Measurements from ENCODE around the gene NKAP.
"Not testable (repeated sequence)": the region's sequence is repeated elsewhere in the genome, so short reads cannot be mapped to it uniquely, and the experiment has no call there.

The NKAP gene

DNA sequence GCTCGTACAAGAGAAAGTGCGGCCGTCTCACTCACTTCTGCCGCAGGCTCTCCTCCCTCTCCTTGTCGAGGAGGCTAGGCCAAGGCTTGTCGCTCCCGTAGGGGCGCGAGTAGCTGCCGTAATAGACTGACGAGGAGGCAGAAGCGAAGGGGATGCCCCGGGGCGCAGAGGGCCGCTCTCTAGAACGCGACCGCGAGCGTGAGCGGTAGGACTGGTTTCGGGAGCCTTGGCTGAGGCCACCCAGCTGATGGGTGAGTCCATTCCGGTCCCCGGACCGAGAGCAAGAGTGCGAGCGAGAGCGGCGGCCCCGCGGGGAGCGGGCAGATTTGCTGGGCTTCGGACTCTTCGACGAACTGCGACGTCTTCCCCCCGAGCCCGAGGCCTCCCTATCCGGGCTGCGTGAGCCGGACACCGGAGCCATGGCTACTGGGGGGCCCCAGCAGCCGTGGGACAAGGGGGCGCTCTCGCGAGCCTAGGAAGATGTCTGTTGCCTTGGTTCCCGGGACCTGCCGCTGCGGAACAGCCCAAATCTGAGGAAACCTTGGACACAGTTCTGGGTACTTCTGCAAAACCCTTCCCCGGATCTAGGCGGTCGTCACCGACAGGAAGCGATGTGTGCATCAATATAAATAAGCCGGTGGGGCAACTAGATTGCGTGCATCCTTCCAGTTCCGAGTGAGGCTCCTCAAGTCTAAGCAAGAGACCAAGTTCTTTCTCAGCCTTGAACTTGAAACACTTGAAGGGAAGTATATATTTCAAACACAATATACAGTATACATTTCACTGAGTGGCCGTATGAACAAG is at the start of gene NKAP:
NKAP (minus strand) TSS at position 567 of the 804 bp plus-strand sequence; CDS start at position 421, 146 bp downstream.
- peak; percentile 89 for DNase-seq

GRCh38 chrX:119991005-119991787 is 47.6 kb upstream of the NKAP start:
- DNase-seq, result peak; percentile 9

DNA sequence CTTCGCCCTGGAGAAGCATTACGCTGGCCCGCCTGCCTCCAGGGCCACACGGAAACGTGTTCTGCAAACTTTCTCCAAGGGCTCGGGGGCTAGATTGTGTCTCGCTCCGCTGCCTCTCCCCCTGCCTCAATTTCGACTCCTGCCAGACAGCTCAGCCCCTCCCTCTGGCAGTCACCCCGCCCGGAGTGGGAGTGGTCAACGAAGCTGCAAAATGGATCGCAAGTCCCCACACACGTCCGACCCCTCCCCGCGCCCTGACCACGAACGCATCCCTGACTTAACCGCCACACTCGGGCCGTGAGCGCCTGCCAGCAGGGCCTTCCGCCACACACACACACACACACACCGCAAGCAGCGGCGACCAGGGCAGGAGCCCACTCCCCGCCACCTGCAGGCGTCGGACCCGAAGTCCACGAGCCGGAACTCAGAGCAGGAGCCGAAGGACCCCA is 47.0 kb upstream of the NKAP start:
- DNase-seq, result peak; percentile 31

GRCh38 chrX:119989905-119990555 is 46.5 kb upstream of the NKAP start:
- peak; percentile 15 for DNase-seq

GRCh38 chrX:119986203-119986602 is 42.7 kb upstream of the NKAP start:
- no peak for DNase-seq

GRCh38 chrX:119984652-119985051 is 41.1 kb upstream of the NKAP start:
- peak; percentile 50 for DNase-seq

- DNase-seq, result no peak
Measured at GRCh38 chrX:119983494-119983893, 39.9 kb upstream of the NKAP start.

DNA sequence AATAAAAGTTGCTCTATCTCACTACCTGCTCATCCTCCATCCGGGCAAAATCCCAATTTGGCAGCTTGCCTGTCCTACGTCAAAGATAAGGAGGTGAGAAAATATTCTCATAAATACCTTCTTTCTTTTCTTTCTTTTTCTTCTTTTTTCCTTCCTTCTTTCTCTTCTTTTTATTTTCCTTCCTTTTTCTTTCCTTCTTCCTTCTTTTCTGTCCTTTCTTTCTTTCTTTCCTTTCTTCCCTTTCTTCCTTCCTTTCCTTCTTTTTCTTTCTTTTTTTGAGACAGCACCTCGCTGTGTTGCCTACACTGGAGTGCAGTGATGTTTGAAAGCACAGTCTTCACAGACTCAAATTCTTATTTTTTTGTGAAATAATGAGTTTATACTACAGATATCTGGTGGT is 38.6 kb upstream of the NKAP start:
- DNase-seq, result peak; percentile 45

GRCh38 chrX:119981286-119982070 is 37.9 kb upstream of the NKAP start:
- DNase-seq, result peak; percentile 72

GRCh38 chrX:119977172-119977571 is 33.6 kb upstream of the NKAP start:
- DNase-seq, result not testable (repeated sequence)

DNA sequence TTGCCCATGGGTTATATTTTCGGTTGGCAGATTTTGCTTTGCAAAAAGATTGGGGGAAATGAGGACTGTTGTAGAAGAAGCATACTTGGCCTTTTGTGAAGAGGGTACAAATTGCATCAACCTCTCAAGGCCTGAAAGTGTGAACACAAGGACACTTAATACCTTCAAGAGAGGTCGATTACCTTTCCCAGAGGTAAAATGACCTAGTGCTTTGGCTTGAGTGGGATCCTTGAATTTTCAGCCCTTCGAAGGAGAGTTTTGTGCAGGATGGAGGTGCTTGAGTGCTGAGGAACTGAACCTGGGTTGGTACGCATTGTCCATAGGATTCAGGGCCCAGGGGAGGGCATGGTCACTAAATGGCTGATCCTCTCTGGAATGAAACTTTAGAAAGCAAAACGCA is 27.6 kb upstream of the NKAP start:
- DNase-seq, result no peak

DNA sequence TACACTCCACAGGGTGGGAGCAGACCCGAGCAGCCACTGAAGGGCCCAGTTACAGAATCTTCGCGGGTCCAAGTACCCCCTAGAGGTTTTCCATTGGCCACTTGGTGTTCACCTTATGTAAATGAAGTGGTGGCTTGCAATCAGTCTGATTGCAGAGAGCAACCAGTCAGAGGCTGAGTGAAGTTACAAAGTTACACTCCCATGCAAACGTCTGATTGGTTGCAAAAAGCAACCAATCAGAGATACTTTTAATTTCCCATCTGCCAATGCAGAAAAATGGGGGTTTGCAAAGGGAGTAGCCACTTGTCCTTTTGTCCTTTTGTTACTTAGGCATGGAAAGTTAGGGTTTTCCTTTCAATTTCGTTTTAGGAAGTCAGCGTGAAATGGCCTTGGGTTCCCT is 27.0 kb upstream of the NKAP start:
- peak; percentile 1 for DNase-seq

DNA sequence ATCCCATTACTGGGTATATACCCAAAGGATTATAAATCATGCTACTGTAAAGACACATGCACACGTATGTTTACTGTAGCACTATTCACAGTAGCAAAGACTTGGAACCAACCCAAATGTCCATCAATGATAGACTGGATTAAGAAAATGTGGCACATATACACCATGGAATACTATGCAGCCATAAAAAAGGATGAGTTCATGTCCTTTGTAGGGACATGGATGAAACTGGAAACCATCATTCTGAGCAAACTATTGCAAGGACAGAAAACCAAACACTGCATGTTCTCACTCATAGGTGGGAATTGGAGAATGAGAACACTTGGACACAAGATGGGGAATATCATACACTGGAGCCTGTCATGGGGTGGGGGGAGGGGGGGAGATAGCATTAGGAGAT is 23.3 kb upstream of the NKAP start:
- DNase-seq, result not testable (repeated sequence)

GRCh38 chrX:119960625-119961024 is 17.1 kb upstream of the NKAP start:
- DNase-seq, result no peak

DNA sequence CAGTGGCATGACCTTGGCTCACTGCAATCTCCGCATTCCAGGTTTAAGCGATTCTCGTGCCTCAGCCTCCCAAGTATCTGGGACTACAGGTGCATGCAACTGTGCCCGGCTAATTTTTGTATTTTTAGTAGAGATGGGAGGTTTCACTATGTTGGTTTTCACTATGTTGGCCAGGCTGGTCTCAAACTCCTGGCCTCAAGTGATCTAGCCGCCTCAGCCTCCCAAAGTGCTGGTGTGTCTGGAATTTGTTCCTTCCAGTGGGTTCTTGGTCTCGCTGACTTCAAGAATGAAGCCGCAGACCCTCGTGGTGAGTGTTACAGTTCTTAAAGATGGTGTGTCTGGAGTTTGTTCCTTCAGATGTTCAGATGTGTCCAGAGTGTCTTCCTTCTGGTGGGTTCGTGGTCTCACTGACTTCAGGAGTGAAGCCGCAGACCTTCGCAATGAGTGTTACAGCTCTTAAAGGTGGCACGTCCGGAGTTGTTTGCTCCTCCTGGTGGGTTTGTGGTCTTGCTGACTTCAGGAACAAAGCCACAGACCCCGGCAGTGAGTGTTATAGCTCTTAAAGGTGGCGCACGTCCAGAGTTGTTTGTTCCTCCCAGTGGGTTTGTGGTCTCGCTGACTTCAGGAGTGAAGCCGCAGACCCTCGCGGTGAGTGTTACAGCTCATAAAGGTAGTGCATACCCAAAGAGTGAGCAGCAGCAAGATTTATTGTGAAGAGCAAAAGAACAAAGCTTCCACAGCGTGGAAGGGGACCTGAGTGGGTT is 12.4 kb upstream of the NKAP start:
- DNase-seq, result not testable (repeated sequence)

GRCh38 chrX:119954374-119954773 is 10.8 kb upstream of the NKAP start:
- no peak for DNase-seq

DNA sequence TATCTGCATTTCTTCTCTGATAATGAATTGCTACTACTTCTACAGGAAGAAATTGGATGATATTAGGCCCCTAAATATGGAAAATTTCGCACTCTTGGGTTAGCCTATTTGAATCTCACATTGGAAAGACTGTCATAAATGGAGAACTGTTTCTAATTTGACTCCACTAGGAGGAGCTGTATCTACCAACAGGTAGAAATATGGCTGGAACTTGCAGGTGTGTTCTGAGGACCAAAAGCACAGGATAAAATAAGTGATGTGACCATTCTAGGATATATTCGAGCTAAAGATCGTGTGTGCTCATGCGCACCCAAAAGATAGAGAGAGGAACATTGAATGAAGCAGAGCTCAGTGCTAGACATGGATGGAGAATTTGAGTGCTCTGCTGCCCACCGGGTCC is 4.8 kb upstream of the NKAP start:
- peak; percentile 1 for DNase-seq

- DNase-seq, result no peak
Measured at GRCh38 chrX:119945481-119945880, 1.9 kb upstream of the NKAP start.

GRCh38 chrX:119942831-119943184 is 743 bp downstream of the NKAP start:
- peak; percentile 22 for DNase-seq

DNA sequence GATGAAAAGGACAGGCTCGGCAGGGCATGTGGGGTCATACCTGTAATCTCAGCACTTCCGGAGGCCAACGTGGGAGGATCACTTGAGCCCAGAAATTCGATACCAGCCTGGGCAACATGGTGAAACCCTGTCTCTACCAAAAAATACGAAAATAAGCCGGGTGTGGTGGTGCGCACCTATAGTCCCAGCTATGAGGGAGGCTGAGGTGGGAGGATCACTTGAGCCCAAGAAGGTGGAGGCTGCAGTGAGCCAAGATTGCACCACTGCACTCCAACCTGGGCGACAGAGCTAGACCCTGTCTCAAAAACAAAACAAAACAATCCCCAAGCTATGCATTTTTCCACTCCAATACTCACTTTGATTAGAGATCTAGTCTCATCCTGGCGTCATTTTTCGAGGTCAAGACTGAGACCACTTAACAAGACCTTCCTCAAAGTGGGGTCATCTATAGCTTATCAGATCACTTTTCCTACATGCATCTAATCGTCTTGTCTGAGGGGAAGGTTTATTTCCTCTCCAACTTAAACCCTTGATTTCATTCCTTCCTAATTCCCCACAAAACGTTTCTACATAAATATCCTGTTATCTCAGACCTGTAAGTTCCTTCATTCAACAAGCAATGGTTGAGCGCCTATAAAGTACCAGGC is 1.3 kb downstream of the NKAP start:
- no peak for DNase-seq

GRCh38 chrX:119941336-119941735 is 2.2 kb downstream of the NKAP start:
- DNase-seq, result no peak

All from NCI-H69 (cell line).